ENCODE data around the gene ELP4.
"Not testable (repeated sequence)": the region's sequence is repeated elsewhere in the genome, so short reads cannot be mapped to it uniquely, and the experiment has no call there.

Gene ELP4

DNA sequence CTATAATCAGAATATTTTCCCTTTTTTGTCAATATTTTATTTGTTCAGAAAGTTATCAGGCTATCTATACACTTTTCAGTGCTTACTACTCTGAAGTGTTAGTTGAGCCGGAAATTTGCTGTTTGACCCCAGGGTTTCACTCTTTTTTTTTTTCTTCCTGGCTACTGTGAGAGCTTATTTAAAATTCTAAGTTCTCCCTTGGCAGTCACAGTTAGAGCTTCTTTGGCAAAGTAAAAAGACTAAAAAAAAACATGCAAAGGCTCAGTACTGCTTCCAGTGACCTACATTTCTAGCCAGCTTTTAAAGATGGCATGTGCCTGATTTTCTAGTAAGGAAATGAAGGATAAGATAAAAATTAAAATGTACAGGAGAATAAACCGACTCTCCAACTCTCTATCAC, 48.4 kb downstream of the ELP4 start:
- DNase-seq = no peak

DNA sequence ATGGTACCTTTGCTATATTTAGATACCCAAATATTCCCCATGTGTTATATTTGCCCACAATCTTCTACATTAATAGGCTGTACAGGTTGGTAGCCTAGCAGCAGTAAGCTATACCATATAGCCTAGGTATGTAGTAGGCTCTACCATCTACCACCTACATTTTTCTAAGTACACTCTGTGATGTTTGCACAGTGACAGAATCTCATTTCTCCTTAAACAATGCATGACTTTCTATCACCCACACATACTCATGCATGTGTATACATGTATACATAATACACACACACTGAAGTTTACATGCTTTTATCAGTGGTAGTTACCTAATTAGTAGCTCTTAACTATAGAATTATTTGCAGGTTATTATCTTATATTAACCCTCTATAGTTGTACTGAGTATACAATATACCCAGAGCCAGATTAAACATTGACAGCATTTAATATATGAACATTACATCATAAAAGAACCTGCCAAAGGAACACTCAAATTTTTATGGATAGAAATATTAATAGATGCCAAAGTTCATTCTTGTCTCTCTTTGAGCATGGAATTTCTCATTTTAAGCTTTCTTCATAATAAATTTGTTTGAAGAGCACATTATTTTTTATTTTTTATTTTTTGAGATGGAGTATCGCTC, 51.4 kb downstream of the ELP4 start:
- DNase-seq = no peak

- not testable (repeated sequence) for DNase-seq
Observed at GRCh38 chr11:31564517-31564916, 55.0 kb downstream of the ELP4 start.

GRCh38 chr11:31574133-31574532, 64.6 kb downstream of the ELP4 start:
- DNase-seq = not testable (repeated sequence)

GRCh38 chr11:31575764-31576163, 66.2 kb downstream of the ELP4 start:
- not testable (repeated sequence) for DNase-seq

GRCh38 chr11:31579412-31579811, 69.8 kb downstream of the ELP4 start:
- not testable (repeated sequence) for DNase-seq

GRCh38 chr11:31582697-31583096, 73.1 kb downstream of the ELP4 start:
- no peak for DNase-seq

DNA sequence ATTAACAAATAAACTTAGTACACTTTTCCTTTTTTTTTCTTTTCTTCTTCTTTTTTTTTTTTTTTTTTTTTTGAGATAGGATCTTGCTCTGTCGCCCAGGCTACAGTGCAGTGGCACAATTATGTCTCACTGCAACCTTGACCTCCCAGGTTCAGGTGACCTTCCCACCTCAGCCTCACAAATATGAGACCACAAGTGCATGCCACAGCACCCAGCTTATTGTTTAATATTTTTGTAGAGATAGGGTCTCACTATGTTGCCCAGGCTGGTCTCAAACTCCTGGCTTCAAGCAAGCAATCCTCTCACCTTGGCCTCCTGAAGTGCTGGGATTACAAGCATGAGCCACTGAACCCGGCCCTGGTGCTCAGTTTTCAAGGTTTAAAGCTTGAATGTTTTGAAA, 88.9 kb downstream of the ELP4 start:
- DNase-seq = no peak

DNA sequence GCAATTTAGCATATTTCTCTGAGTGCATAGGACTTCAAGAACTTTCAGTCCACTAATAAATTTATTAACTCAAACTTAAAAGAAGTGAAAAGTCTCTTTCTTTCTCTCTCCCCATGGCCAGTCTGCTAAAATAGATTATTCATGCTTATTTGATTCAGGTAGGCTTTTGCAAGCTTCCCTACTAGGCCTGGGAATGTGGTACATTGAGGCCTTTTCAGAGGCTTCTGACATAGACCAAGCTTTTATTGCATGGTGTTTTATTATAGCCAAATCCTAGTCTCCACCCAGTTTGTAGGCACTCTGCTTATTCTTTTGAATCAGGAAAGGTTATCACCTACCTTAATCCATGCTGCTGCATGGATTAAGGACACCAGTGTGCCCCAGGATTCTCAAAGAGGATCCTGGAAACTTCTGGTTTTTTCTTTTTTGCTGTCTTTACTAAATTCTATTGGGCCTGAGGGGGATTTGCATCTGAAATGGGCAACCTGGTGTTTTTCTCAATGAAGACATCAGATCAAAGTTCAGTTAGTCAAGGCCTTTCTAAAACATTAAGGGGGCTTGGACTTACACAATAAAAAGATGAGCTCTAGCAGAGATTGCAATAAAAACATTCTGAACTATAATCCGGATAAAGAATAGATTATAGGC, 92.2 kb downstream of the ELP4 start:
- no peak for DNase-seq

GRCh38 chr11:31606893-31607292, 97.3 kb downstream of the ELP4 start:
- no peak for DNase-seq

DNA sequence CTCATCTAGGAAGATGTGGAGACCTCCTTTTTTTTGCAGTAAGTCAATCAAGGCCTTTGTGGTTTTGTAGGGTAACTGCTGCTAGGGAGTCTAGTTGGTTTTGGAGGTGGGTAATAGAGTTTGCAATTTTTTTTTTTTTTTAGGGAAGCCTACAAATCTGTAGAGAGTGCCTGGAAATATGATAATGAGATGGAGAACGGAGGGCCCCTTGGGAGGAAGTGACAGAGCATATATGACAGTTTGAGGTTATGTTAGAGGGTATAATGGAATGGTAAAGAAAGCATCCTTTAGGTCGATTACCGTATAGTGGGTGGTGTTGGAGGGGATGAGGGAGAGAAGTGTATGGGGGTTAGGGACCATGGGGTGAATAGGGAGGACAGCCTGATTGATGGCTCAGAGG, 98.3 kb downstream of the ELP4 start:
- no peak for DNase-seq

DNA sequence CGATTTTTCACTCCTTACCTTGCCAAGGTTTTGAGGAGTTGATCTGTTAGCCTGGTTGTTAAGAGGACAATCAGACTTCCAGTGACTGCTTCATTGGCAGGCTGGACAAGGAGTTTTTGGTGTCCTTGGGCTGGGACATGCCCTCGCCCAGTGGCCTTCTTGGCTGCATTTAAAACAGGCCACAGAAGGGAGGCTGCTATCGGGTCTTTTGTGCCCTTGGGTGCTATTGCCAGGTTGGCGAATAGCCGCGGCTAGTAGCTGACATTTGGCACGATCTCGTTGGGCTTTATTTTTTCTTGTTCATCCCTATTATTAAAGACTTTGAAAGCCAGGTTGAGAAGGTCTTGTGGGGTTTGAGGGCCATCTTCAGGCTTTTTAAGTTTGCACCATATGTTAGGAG, 99.4 kb downstream of the ELP4 start:
- no peak for DNase-seq

DNA sequence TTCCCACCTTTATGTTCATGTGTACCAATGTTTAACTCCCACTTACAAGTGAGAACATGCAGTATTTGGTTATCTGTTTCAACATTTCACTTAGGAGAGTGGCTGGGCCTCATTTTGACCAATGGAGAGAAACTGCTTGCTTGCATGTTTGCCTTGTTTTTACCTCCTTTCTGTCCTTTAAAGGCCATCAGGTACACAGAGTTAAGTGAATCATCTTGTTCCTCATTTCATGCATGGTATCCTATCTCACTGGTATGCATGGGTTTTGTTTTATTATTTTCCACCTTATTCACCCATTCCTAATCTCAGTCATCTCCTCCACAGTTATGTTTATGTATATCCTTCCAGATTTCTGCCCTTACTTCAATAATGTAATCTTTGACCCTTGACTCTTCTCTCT, 101.0 kb downstream of the ELP4 start:
- DNase-seq = no peak

DNA sequence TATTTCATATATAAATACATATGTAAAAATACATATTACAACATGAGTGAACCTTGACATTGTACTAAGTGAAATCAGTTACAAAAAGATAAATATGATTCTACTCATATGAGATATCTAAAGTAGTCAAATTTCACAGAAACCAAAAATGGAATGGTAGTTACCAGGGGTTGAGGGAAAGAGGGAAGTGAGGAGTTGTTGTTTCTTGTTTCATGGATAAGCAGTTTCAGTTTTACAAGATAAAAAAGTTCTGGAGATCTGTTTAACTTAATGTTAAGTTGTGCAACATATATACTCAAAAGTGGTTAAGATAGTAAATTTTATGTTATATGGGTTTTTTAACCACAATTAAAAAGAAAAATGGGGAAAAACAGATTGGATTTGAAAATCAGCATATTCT, 107.7 kb downstream of the ELP4 start:
- no peak for DNase-seq

- no peak for DNase-seq
Observed at GRCh38 chr11:31619980-31620379, 110.4 kb downstream of the ELP4 start.

GRCh38 chr11:31620434-31620833, 110.9 kb downstream of the ELP4 start:
- DNase-seq = no peak

DNA sequence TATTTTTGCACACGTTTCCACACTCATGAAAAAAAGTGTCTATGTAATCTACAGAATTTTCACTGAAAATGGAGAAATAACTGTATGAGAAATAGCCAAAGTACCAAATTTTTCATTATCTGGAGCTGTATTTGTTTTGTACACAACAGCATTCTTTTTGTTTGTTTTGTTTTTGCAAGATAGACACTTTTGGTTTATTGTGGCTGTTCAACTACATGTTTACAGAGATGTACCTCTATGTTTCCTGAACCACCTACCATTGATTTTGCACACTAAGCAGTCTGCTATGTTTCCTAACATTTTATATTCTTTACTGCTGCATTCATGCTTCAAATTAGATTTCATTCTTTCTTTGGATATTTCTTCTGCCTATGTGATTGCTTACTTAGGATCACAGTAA, 116.3 kb downstream of the ELP4 start:
- DNase-seq = no peak

- no peak for DNase-seq
Observed at GRCh38 chr11:31628111-31628510, 118.5 kb downstream of the ELP4 start.

DNA sequence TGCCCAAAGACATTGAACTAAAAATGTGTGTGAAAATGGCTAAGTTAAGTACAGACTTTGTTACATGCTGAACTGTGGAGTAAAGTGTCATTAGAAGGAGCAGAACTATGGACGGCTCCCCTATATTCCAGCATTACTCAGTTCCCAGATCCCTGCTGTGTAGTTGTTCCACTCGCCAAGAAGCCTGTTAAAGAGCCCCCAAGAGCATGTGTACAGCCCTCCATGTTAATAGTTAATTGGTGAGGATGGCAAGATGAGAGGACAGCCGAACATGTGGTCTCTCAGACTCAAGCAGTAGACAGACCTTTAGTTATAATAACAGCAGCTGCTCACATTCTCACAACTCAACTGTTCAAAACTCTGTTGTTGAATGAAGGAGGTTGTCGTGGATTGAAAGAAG, 127.4 kb downstream of the ELP4 start:
- DNase-seq = no peak

DNA sequence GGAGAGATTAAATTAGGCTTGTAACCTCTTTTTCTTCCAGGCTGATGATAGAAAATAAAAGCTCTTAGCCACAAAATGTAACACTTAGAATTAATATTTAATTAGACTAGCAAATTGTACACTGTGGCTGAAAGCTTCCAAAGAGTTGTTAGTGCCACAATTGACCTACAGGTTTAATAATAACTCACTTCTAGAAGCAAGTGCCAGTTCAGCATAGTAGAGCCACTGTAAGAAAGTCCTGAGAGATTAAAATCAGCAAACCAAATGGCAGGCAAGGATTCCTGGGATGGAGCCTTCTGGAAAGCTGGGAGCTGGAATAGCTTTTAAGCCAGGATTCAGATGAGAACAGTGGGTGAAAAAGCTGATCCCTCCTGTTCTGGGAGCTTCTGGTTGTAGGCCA, 131.0 kb downstream of the ELP4 start:
- DNase-seq = no peak

DNA sequence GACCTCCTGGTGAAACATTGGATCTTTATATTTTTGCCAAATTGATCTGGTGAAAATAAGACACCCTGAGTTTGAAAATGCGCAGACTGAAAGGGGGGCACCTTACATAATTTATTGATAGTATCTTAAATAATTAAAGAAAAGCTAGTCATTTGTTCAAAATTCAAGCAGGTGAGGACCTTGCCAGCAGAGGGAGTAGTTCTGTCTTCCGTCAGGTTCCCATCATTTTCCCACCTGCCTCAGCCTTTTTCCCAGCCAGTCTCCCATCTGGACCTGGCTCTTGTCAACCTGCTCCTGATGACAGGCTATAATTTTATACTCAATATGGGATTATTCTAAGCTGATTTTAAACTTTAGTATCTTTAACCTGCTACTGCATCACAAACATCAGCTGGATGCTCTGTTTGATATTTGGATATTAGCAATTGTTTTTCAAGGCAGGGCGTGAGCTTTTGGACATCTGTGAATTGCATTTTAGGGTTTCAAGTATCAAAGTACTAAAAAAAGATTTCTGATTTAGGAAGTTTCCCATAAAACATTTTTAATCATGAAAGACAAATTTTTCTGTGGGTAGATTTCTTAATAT, 132.0 kb downstream of the ELP4 start:
- DNase-seq = no peak

- no peak for DNase-seq
Observed at GRCh38 chr11:31643857-31644256, 134.3 kb downstream of the ELP4 start.

DNA sequence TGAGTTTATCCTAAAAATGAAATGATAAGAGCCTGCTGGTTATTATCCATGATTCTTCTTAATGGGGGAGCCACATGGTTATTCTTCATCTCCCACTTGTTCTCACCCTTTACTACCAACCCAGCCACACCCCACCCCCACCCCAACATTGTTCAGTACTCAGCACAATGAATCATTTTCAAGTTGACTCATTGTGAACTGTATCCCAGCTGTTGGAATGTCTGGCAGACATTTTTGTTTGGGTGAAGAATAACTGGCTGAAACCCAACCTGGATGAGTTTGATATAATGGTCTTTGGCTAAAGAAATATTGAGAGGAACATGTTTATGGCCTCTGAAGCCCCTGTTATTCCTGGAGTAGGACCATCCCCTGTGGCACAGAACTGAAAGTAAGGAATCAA, 136.2 kb downstream of the ELP4 start:
- no peak for DNase-seq

GRCh38 chr11:31646216-31646615, 136.6 kb downstream of the ELP4 start:
- no peak for DNase-seq
